Measurements from ENCODE around the gene NFATC4. TPM values are rescaled to one million over a fixed set of nuclear protein-coding genes. Genes with fewer than 3 reads are reported as not detected.

Gene NFATC4
- polyA plus RNA-seq, 3 donors = not detected

DNA sequence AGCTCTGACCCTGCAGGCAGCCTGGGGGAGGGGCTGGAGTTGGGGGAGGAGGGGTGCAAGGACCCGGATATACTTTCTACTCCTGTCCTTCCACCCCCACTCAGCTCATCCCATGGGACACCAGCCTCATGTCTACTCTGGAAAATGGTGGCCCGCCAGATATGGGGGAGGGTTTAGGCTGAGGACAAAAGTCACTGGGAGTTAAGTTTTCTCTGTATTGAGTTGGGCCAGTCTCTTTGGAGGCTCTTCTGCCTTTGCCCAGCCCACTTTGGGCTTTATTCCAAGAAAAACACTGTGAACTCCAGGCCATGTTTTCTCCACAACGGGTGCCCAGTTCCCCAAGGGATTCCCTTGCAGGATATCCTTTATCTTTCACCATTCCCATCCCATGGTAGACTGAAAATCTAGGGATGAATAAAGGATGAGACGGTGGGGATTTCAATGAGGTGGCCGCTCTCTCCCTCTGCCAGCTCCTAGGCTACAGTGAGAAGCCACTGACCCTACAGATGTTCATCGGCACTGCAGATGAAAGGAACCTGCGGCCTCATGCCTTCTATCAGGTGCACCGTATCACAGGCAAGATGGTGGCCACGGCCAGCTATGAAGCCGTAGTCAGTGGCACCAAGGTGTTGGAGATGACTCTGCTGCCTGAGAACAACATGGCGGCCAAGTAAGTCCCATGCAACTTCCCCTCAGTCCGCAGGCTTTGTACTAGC lies 4.9 kb downstream of the NFATC4 start:
- peaks cover 28 to 36% (median 34%) of the 10 kb centered on the region in 3 donors for H3K27me3 Mint-ChIP-seq (ENCODE audit: low read depth in 3 of 3)
- no peak for DNase-seq
- H3K36me3 Mint-ChIP-seq = no peaks in the 10 kb centered on the region
- H3K4me3 Mint-ChIP-seq = no peak overlapping the region
- Histone ChIP-seq H3K4me1 (ENCODE audit: control insufficient read depth in 1 of 2, insufficient read depth in 2 of 2, low read length in 2 of 2) (peaks cover 5 to 9% of the 10 kb centered on the region in 2 donors), H3K27ac (ENCODE audit: low read depth in 1 of 2, low read length in 2 of 2) (no peak overlapping the region), H3K36me3 (replicated peaks in 1 of 2; ENCODE audit: control insufficient read depth in 1 of 2, insufficient read depth in 2 of 2, low read length in 2 of 2) (no peaks in the 10 kb centered on the region), H3K9me3 (replicated peaks in 1 of 2; ENCODE audit: control insufficient read depth in 1 of 2, insufficient read depth in 1 of 2, low read length in 2 of 2) (peaks cover 0 to 4% of the 10 kb centered on the region in 2 donors), H3K4me3 (replicated peaks in 1 of 3; ENCODE audit: low read depth in 2 of 3, low read length in 3 of 3) (no peak overlapping the region), H4K20me1 (ENCODE audit: insufficient read depth, low read length) (no peaks in the 10 kb centered on the region), H3K9ac (ENCODE audit: insufficient read depth, low read length, poor library complexity, severe bottlenecking) (no peak overlapping the region), H2AFZ (ENCODE audit: insufficient read depth, low read depth, low read length, poor library complexity, severe bottlenecking) (no peak overlapping the region), H3K79me2 (ENCODE audit: insufficient read depth, low read length) (no peaks in the 10 kb centered on the region), H3K27me3 (ENCODE audit: control insufficient read depth in 2 of 2, insufficient read depth in 2 of 2, low read length in 2 of 2) (peaks cover 12 to 27% of the 10 kb centered on the region in 2 donors), H3K4me2 (replicated peaks; ENCODE audit: extremely low read depth, low read length, poor library complexity, severe bottlenecking) (no peak overlapping the region)
- peaks cover 0 to 7% (median 2%) of the 10 kb centered on the region in 7 donors for H3K9me3 Mint-ChIP-seq
- intact Hi-C loops (cut with micrococcal nuclease) = loop anchor here in 1 of 2 donors (5.0 kb wide), 1 partner anchor 34 kb away; no protein-coding TSS in a partner anchor
- 97% methylated on average over 8 of the region's 12 CpGs for WGBS (ENCODE audit: insufficient coverage)
- H3K4me1 Mint-ChIP-seq = peaks cover under 1% of the 10 kb centered on the region
- no peak overlapping the region for H3K27ac Mint-ChIP-seq
- TF ChIP-seq, protein P1, sequence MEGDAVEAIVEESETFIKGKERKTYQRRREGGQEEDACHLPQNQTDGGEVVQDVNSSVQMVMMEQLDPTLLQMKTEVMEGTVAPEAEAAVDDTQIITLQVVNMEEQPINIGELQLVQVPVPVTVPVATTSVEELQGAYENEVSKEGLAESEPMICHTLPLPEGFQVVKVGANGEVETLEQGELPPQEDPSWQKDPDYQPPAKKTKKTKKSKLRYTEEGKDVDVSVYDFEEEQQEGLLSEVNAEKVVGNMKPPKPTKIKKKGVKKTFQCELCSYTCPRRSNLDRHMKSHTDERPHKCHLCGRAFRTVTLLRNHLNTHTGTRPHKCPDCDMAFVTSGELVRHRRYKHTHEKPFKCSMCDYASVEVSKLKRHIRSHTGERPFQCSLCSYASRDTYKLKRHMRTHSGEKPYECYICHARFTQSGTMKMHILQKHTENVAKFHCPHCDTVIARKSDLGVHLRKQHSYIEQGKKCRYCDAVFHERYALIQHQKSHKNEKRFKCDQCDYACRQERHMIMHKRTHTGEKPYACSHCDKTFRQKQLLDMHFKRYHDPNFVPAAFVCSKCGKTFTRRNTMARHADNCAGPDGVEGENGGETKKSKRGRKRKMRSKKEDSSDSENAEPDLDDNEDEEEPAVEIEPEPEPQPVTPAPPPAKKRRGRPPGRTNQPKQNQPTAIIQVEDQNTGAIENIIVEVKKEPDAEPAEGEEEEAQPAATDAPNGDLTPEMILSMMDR (IDR thresholded peaks at IDR 0.05) = no peak

DNA sequence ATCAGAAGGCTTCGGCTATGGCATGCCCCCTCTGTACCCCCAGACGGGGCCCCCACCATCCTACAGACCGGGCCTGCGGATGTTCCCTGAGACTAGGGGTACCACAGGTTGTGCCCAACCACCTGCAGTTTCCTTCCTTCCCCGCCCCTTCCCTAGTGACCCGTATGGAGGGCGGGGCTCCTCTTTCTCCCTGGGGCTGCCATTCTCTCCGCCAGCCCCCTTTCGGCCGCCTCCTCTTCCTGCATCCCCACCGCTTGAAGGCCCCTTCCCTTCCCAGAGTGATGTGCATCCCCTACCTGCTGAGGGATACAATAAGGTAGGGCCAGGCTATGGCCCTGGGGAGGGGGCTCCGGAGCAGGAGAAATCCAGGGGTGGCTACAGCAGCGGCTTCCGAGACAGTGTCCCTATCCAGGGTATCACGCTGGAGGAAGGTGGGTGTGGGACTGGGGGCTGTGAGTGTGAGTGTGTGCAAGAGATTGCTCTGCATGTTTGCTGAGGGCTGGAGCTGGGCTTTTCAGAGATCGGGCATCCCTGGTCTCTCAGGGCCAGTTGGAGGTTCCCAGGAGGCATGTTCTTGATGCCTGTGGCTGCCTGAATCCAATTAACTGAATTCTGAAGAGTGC lies 8.6 kb downstream of the NFATC4 start:
- Mint-ChIP-seq H3K4me3 (no peak overlapping the region), H3K36me3 (no peaks in the 10 kb centered on the region), H3K4me1 (no peaks in the 10 kb centered on the region), H3K9me3 (peaks cover 0 to 2% (median 0%) of the 10 kb centered on the region in 7 donors), H3K27me3 (ENCODE audit: low read depth in 3 of 3) (peaks cover 9 to 18% (median 10%) of the 10 kb centered on the region in 3 donors), H3K27ac (no peak overlapping the region)
- intact Hi-C loops (cut with micrococcal nuclease) = no loop called here
- no peaks in the 10 kb centered on the region for H3K9me3 ChIP-seq (replicated peaks in 1 of 2; ENCODE audit: control insufficient read depth in 1 of 2, insufficient read depth in 1 of 2, low read length in 2 of 2)
- no peaks in the 10 kb centered on the region for H3K79me2 ChIP-seq (ENCODE audit: insufficient read depth, low read length)
- no peaks in the 10 kb centered on the region for H3K4me1 ChIP-seq (ENCODE audit: control insufficient read depth in 1 of 2, insufficient read depth in 2 of 2, low read length in 2 of 2)
- H3K27ac ChIP-seq (ENCODE audit: low read depth in 1 of 2, low read length in 2 of 2) = no peak overlapping the region
- no peak overlapping the region for H2AFZ ChIP-seq (ENCODE audit: insufficient read depth, low read depth, low read length, poor library complexity, severe bottlenecking)
- H3K4me2 ChIP-seq (replicated peaks; ENCODE audit: extremely low read depth, low read length, poor library complexity, severe bottlenecking) = no peak overlapping the region
- no peaks in the 10 kb centered on the region for H4K20me1 ChIP-seq (ENCODE audit: insufficient read depth, low read length)
- H3K9ac ChIP-seq (ENCODE audit: insufficient read depth, low read length, poor library complexity, severe bottlenecking) = no peak overlapping the region
- H3K4me3 ChIP-seq (replicated peaks in 1 of 3; ENCODE audit: low read depth in 2 of 3, low read length in 3 of 3) = no peak overlapping the region
- TF ChIP-seq, protein P1 (IDR thresholded peaks at IDR 0.05) = no peak
- WGBS (ENCODE audit: insufficient coverage) = 70% methylated on average over 8 of the region's 16 CpGs
- no peak for DNase-seq
- H3K36me3 ChIP-seq (replicated peaks in 1 of 2; ENCODE audit: control insufficient read depth in 1 of 2, insufficient read depth in 2 of 2, low read length in 2 of 2) = no peaks in the 10 kb centered on the region
- H3K27me3 ChIP-seq (ENCODE audit: control insufficient read depth in 2 of 2, insufficient read depth in 2 of 2, low read length in 2 of 2) = no peaks in the 10 kb centered on the region

Measured in CD14-positive monocyte (primary cell).